MCF 10A (cell line): ENCODE data around the gene SLC6A11. TPM values are rescaled to one million over a fixed set of nuclear protein-coding genes. Genes with fewer than 3 reads are reported as not detected.

Experiments used
- BruUV-seq: library from RNA; stranded (reverse); fragments of 400-500 nt; replicated peaks from 2 replicates; lab custom pipeline; 2021; lab: Mats Ljungman, UMichigan
- CTCF ChIA-PET: fragments of 300-600 bp; sonication (Branson Sonifier 250); formaldehyde crosslinking; extraction: SDS; loops from one replicate; lab custom pipeline; 2021; ENCODE audit warnings: antibody characterized with exemption, inconsistent platforms; lab: Yijun Ruan, JAX
- POLR2A ChIA-PET: fragments of 300-600, 350-650 bp; sonication (Branson Sonifier 250); formaldehyde crosslinking; extraction: SDS; loops from one replicate; lab custom pipeline; 2020; ENCODE audit warnings: antibody characterized with exemption, inconsistent platforms; lab: Yijun Ruan, JAX
- DNase-seq: peaks from one replicate; pipeline ENCODE4 v3.0.0-alpha.2; 2018; ENCODE audit not compliant: unreplicated experiment
- H3K27ac Mint-ChIP-seq: one replicate; pipeline ENCODE4 v1.8.0; 2022; ENCODE audit warnings: mild to moderate bottlenecking, low read depth, mixed read lengths; ENCODE audit not compliant: unreplicated experiment
- H3K27me3 Mint-ChIP-seq: one replicate; pipeline ENCODE4 v1.8.0; 2022; ENCODE audit warnings: mixed read lengths; ENCODE audit not compliant: insufficient read depth, unreplicated experiment
- H3K36me3 Mint-ChIP-seq: one replicate; pipeline ENCODE4 v1.8.0; 2022; ENCODE audit warnings: mild to moderate bottlenecking, moderate library complexity, mixed read lengths; ENCODE audit not compliant: insufficient read depth, unreplicated experiment
- H3K4me1 Mint-ChIP-seq: one replicate; pipeline ENCODE4 v1.8.0; 2022; ENCODE audit warnings: mixed read lengths; ENCODE audit not compliant: insufficient read depth, unreplicated experiment
- H3K4me3 Mint-ChIP-seq: one replicate; pipeline ENCODE4 v1.8.0; 2022; ENCODE audit warnings: mild to moderate bottlenecking, moderate library complexity, mixed read lengths; ENCODE audit not compliant: unreplicated experiment
- H3K9me3 Mint-ChIP-seq: one replicate; pipeline ENCODE4 v1.8.0; 2022; ENCODE audit warnings: mixed read lengths; ENCODE audit not compliant: unreplicated experiment
- intact Hi-C: fragments of 100-400 bp; cut with micrococcal nuclease; formaldehyde crosslinking; loops from 2 replicates; pipeline ENCODE4 v1.14.1; 2022
- total RNA-seq: library from RNA; stranded (reverse); gene quantifications from 2 replicates; pipeline ENCODE4 v1.2.3, GENCODE V29; 2022
- TF ChIP-seq, protein P1 (sequence below): fragments of 200-600 bp; IDR thresholded peaks from one replicate; pipeline ENCODE4 v1.8.0; 2022; ENCODE audit warnings: antibody characterized with exemption, mild to moderate bottlenecking; ENCODE audit not compliant: unreplicated experiment

Gene SLC6A11
- total RNA-seq, 1 experiment from 2014 or later = 1.4 TPM

DNA sequence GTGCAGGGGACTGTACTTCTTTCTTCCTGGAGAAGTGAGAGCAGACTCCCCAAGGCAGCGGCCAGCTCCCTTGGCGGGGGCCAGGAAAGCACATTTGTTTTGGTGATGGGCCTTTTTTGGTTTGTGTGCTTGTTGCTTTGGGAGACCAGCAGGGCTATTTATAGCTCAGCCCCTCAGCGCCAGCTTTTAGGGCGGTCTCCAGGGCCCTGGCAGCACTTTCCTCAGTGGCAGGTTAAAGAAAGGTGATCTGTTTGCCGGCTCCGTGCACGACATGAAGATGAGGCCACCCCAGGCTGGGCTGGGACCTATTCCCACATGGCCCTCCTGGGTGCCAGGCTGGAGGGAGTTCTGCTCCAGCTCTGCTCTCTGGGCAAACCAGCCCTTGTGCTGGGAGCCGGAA lies 21.8 kb downstream of the SLC6A11 start:
- BruUV-seq = no TSS peak
- Mint-ChIP-seq H3K9me3 (no peaks in the 10 kb centered on the region), H3K27me3 (peaks cover 38% of the 10 kb centered on the region), H3K27ac (no peak overlapping the region), H3K36me3 (no peaks in the 10 kb centered on the region), H3K4me3 (no peak overlapping the region), H3K4me1 (no peaks in the 10 kb centered on the region)
- POLR2A ChIA-PET = interaction anchor here (0.7 kb wide), 1 partner anchor 354 kb away, joined by 3 read pairs; no protein-coding TSS in a partner anchor
- CTCF ChIA-PET = interaction anchor here (1.3 kb wide), 1 partner anchor 55 kb away, joined by 5 read pairs; no protein-coding TSS in a partner anchor
- no peak for DNase-seq
- intact Hi-C loops = no loop called here
- TF ChIP-seq, protein P1, sequence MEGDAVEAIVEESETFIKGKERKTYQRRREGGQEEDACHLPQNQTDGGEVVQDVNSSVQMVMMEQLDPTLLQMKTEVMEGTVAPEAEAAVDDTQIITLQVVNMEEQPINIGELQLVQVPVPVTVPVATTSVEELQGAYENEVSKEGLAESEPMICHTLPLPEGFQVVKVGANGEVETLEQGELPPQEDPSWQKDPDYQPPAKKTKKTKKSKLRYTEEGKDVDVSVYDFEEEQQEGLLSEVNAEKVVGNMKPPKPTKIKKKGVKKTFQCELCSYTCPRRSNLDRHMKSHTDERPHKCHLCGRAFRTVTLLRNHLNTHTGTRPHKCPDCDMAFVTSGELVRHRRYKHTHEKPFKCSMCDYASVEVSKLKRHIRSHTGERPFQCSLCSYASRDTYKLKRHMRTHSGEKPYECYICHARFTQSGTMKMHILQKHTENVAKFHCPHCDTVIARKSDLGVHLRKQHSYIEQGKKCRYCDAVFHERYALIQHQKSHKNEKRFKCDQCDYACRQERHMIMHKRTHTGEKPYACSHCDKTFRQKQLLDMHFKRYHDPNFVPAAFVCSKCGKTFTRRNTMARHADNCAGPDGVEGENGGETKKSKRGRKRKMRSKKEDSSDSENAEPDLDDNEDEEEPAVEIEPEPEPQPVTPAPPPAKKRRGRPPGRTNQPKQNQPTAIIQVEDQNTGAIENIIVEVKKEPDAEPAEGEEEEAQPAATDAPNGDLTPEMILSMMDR = no peak

DNA sequence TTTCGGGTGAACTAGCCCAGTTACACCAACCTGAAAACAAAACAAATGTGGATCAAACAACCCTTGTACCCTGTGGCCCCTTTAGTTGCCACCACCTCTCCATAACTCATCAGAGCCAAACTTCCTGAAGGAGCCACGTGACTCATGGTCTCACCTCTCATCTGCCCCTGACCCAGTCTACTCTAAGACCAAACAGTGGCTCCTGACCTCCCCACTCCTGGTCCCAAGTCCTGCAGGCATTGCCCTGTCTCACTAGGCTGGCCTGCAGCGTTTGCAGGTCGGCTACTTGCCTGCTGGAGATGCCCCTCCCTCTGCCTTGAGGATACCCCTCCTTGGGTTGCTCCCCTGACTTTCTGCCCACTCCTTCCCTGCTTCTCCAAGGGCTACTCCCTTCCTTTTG lies 23.1 kb downstream of the SLC6A11 start:
- CTCF ChIA-PET = no interaction called here
- H3K4me3 Mint-ChIP-seq = no peak overlapping the region
- no peaks in the 10 kb centered on the region for H3K9me3 Mint-ChIP-seq
- peaks cover 38% of the 10 kb centered on the region for H3K27me3 Mint-ChIP-seq
- H3K4me1 Mint-ChIP-seq = no peaks in the 10 kb centered on the region
- TF ChIP-seq, protein P1 = no peak
- no peak for DNase-seq
- POLR2A ChIA-PET = no interaction called here
- intact Hi-C loops = no loop called here
- H3K27ac Mint-ChIP-seq = no peak overlapping the region
- BruUV-seq = no TSS peak
- no peaks in the 10 kb centered on the region for H3K36me3 Mint-ChIP-seq

DNA sequence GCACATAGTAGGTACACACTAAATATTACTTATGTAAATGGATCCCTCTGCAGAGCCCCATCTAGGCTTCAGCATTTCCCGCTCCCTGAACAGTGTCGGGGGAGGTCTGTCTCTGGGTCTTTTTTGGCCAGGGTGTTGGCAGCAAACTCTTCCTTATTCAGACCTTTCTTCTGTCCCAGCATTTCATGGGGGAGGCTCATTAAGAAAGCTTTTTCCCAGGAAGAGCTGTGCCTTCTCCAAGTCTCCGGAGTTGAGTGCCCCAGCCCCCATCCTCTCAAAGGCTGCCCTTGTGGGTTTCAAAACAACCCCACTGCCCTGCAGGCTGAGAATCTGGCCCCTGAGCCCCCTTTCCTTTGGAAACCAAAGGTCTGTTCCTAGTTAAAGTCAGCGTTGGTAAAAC lies 25.1 kb downstream of the SLC6A11 start:
- H3K27ac Mint-ChIP-seq = no peak overlapping the region
- peaks cover 38% of the 10 kb centered on the region for H3K27me3 Mint-ChIP-seq
- H3K4me1 Mint-ChIP-seq = no peaks in the 10 kb centered on the region
- CTCF ChIA-PET = interaction anchor here (0.6 kb wide), 1 partner anchor 41 kb away, joined by 3 read pairs; no protein-coding TSS in a partner anchor
- TF ChIP-seq, protein P1 = no peak
- no TSS peak for BruUV-seq
- POLR2A ChIA-PET = no interaction called here
- no peaks in the 10 kb centered on the region for H3K9me3 Mint-ChIP-seq
- no peaks in the 10 kb centered on the region for H3K36me3 Mint-ChIP-seq
- intact Hi-C loops = no loop called here
- no peak overlapping the region for H3K4me3 Mint-ChIP-seq
- DNase-seq = no peak

DNA sequence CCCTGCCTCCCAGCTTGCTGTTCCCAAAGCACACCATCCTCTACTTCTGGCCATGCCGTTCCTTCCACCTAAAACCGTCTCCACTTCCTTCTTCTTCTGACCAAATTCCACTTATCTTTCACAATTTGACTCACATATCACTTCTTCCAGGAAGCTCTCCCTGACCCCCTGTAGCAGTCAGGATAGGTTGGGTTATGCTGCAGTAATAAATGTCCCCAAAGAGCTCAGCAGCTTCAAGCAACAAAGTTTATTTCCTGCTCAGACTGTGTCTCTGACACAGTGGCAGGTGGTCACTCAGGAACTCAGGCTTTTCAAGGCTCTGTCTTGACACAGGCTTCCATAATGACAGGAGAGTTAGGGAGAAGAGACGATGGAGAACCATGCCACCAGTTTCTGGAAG lies 27.4 kb downstream of the SLC6A11 start:
- POLR2A ChIA-PET = no interaction called here
- Mint-ChIP-seq H3K4me3 (no peak overlapping the region), H3K27me3 (peaks cover 30% of the 10 kb centered on the region), H3K9me3 (no peaks in the 10 kb centered on the region), H3K27ac (no peak overlapping the region), H3K36me3 (no peaks in the 10 kb centered on the region), H3K4me1 (no peaks in the 10 kb centered on the region)
- no TSS peak for BruUV-seq
- intact Hi-C loops = no loop called here
- TF ChIP-seq, protein P1 = no peak
- DNase-seq = no peak
- CTCF ChIA-PET = no interaction called here
